Stimulated activated memory B cell treated with anti-CD40 and anti-IgM and Interleukin-4, amounts not matched to agents 10 μg/mL and 1 μg/mL and 100 μg/mL, for 72 hours (primary cell): ENCODE results near the gene SPATA2.

ENCODE experiments used
- ATAC-seq: fragments of 150-1000 bp; cut with Tn5 transposase; 2 replicates; pipeline ENCODE4 v1.10.0; 2021
- H3K27ac Mint-ChIP-seq: one replicate; pipeline ENCODE4 v1.8.0; 2022; ENCODE audit warnings: mild to moderate bottlenecking, mixed read lengths
- H3K27me3 Mint-ChIP-seq: one replicate; pipeline ENCODE4 v1.8.0; 2022; ENCODE audit warnings: mixed read lengths
- H3K36me3 Mint-ChIP-seq: one replicate; pipeline ENCODE4 v1.8.0; 2022; ENCODE audit warnings: mixed read lengths
- H3K4me1 Mint-ChIP-seq: one replicate; pipeline ENCODE4 v1.8.0; 2022; ENCODE audit warnings: mixed read lengths
- H3K4me3 Mint-ChIP-seq: one replicate; pipeline ENCODE4 v1.8.0; 2022; ENCODE audit warnings: mild to moderate bottlenecking, moderate library complexity, mixed read lengths
- H3K9me3 Mint-ChIP-seq: one replicate; pipeline ENCODE4 v1.8.0; 2022; ENCODE audit warnings: mixed read lengths

Gene SPATA2

GRCh38 chr20:49938173-49939163, 23.1 kb upstream of the SPATA2 start:
- ATAC-seq = no peak
- H3K4me1 Mint-ChIP-seq = peaks cover 65% of the 10 kb centered on the region
- H3K27ac Mint-ChIP-seq = peak overlapping the region; percentile 88
- H3K4me3 Mint-ChIP-seq = peak overlapping the region; percentile 98
- no peaks in the 10 kb centered on the region for H3K9me3 Mint-ChIP-seq
- peaks cover 24% of the 10 kb centered on the region for H3K36me3 Mint-ChIP-seq
- no peaks in the 10 kb centered on the region for H3K27me3 Mint-ChIP-seq

DNA sequence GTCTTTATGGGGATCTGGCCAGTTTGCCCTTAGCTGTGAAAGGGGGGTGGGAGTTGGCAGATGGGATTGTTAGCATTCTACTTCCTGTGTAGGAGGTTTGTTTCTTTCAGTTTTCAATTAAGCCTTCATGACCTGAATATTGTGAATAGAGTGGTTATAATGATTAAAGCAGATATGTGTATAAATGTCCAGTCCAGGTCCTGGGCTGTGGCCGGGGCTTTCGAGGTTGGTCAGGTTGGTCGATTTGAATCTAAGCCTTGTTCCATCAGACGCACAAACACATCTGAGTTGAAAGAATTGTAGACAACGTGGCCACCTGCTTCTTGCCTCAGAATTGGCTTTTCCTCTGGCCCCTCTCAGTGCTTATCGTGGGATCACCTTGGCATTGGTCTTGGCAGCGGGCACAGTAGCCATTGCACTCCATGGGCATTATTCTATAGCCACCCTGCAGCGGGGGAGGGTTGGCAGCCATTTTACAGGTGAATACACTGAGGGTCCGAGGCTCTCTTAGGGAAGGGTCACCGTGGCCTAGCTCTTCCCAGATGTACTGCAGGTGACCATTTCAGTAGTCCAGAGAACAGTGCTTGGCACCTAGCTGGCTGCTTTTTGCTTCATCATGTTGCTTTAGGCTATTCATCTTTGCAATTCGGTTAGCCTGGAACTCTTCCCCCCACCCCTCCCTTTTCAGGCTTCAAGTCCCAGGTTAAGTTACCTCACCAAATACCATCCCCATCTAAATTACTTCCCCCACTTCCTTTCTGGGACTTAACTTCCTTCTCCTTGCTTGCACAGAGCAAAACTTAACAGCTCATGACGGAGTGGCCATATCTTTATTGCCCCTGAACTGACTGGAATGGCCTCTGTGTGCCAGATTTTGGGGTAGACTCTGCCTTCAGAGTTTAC, 21.9 kb upstream of the SPATA2 start:
- Mint-ChIP-seq H3K9me3 (no peaks in the 10 kb centered on the region), H3K36me3 (peaks cover 18% of the 10 kb centered on the region)
- no peak for ATAC-seq

GRCh38 chr20:49936153-49937026, 21.1 kb upstream of the SPATA2 start, which contains the start of gene RNF114:
TSS of gene RNF114 (plus strand) at chr20:49936397. CDS start at chr20:49936413, 16 bp downstream.
- no peaks in the 10 kb centered on the region for H3K9me3 Mint-ChIP-seq
- H3K27me3 Mint-ChIP-seq = no peaks in the 10 kb centered on the region
- peaks cover 62% of the 10 kb centered on the region for H3K4me1 Mint-ChIP-seq
- peak within 1 kb of the TSS; percentile 98 for H3K4me3 Mint-ChIP-seq
- H3K27ac Mint-ChIP-seq = peak within 1 kb of the TSS; percentile 88
- peak; percentile 93 for ATAC-seq
- H3K36me3 Mint-ChIP-seq = peaks cover 15% of the 10 kb centered on the region

More for the DNA sequence above, 21.9 kb upstream of the SPATA2 start:
- Mint-ChIP-seq H3K27ac (peak overlapping the region; percentile 88), H3K27me3 (no peaks in the 10 kb centered on the region), H3K4me1 (peaks cover 65% of the 10 kb centered on the region), H3K4me3 (peak overlapping the region; percentile 98)

- peak; percentile 26 for ATAC-seq
- peak overlapping the region; percentile 98 for H3K4me3 Mint-ChIP-seq
- no peaks in the 10 kb centered on the region for H3K9me3 Mint-ChIP-seq
- peaks cover 9% of the 10 kb centered on the region for H3K36me3 Mint-ChIP-seq
- peak overlapping the region; percentile 88 for H3K27ac Mint-ChIP-seq
- no peaks in the 10 kb centered on the region for H3K27me3 Mint-ChIP-seq
- peaks cover 55% of the 10 kb centered on the region for H3K4me1 Mint-ChIP-seq
These were observed 20.4 kb upstream of the SPATA2 start for GRCh38 chr20:49935746-49936152.

- H3K4me3 Mint-ChIP-seq = no peak overlapping the region
- H3K27me3 Mint-ChIP-seq = no peaks in the 10 kb centered on the region
- peaks cover 15% of the 10 kb centered on the region for H3K4me1 Mint-ChIP-seq
- no peaks in the 10 kb centered on the region for H3K9me3 Mint-ChIP-seq
- no peak overlapping the region for H3K27ac Mint-ChIP-seq
- ATAC-seq = no peak
- no peaks in the 10 kb centered on the region for H3K36me3 Mint-ChIP-seq
These were observed 13.8 kb upstream of the SPATA2 start for GRCh38 chr20:49929142-49929494.

GRCh38 chr20:49928411-49929141, 13.2 kb upstream of the SPATA2 start:
- ATAC-seq = peak; percentile 78
- Mint-ChIP-seq H3K27me3 (no peaks in the 10 kb centered on the region), H3K4me3 (no peak overlapping the region), H3K27ac (no peak overlapping the region), H3K36me3 (no peaks in the 10 kb centered on the region), H3K4me1 (peaks cover 11% of the 10 kb centered on the region), H3K9me3 (no peaks in the 10 kb centered on the region)

- ATAC-seq = no peak
- Mint-ChIP-seq H3K27me3 (no peaks in the 10 kb centered on the region), H3K36me3 (no peaks in the 10 kb centered on the region), H3K27ac (no peak overlapping the region), H3K4me3 (no peak overlapping the region), H3K4me1 (peaks cover 11% of the 10 kb centered on the region), H3K9me3 (no peaks in the 10 kb centered on the region)
These were observed 10.6 kb upstream of the SPATA2 start for GRCh38 chr20:49925901-49926454.

DNA sequence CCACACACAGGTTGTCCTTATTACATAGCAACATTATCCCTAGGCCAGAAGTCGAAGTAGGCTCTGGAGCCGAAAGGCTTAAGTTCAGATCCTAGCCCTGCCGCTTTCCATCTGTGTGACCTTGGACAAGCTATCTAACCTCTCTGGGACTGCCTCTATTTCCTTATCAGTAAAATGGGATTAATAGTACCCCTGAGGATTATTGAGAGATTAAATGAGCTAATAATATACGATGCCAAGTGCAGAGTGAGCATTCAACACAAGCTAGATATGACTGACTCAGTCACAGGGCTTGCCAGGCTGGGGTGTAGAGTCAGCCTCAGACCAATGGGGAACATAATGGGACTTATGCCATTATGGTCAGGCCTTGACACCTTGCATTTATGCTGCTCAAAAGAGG, 8.9 kb upstream of the SPATA2 start:
- Mint-ChIP-seq H3K4me1 (peaks cover 11% of the 10 kb centered on the region), H3K9me3 (no peaks in the 10 kb centered on the region), H3K4me3 (no peak overlapping the region), H3K27ac (no peak overlapping the region), H3K36me3 (no peaks in the 10 kb centered on the region), H3K27me3 (no peaks in the 10 kb centered on the region)
- ATAC-seq = no peak

- Mint-ChIP-seq H3K27ac (no peak overlapping the region), H3K27me3 (no peaks in the 10 kb centered on the region), H3K36me3 (no peaks in the 10 kb centered on the region), H3K4me1 (peaks cover 19% of the 10 kb centered on the region), H3K4me3 (no peak overlapping the region), H3K9me3 (no peaks in the 10 kb centered on the region)
- ATAC-seq = no peak
These were observed 4.1 kb upstream of the SPATA2 start for GRCh38 chr20:49919461-49919860.

- no peak overlapping the region for H3K27ac Mint-ChIP-seq
- no peaks in the 10 kb centered on the region for H3K9me3 Mint-ChIP-seq
- H3K4me1 Mint-ChIP-seq = peaks cover 24% of the 10 kb centered on the region
- no peak overlapping the region for H3K4me3 Mint-ChIP-seq
- no peaks in the 10 kb centered on the region for H3K36me3 Mint-ChIP-seq
- H3K27me3 Mint-ChIP-seq = no peaks in the 10 kb centered on the region
- no peak for ATAC-seq
These were observed 3.7 kb upstream of the SPATA2 start for GRCh38 chr20:49919009-49919408.

GRCh38 chr20:49918446-49918845, 3.1 kb upstream of the SPATA2 start:
- H3K27me3 Mint-ChIP-seq = no peaks in the 10 kb centered on the region
- no peak for ATAC-seq
- H3K9me3 Mint-ChIP-seq = no peaks in the 10 kb centered on the region
- H3K36me3 Mint-ChIP-seq = no peaks in the 10 kb centered on the region
- no peak overlapping the region for H3K4me3 Mint-ChIP-seq
- H3K27ac Mint-ChIP-seq = no peak overlapping the region
- peaks cover 29% of the 10 kb centered on the region for H3K4me1 Mint-ChIP-seq

DNA sequence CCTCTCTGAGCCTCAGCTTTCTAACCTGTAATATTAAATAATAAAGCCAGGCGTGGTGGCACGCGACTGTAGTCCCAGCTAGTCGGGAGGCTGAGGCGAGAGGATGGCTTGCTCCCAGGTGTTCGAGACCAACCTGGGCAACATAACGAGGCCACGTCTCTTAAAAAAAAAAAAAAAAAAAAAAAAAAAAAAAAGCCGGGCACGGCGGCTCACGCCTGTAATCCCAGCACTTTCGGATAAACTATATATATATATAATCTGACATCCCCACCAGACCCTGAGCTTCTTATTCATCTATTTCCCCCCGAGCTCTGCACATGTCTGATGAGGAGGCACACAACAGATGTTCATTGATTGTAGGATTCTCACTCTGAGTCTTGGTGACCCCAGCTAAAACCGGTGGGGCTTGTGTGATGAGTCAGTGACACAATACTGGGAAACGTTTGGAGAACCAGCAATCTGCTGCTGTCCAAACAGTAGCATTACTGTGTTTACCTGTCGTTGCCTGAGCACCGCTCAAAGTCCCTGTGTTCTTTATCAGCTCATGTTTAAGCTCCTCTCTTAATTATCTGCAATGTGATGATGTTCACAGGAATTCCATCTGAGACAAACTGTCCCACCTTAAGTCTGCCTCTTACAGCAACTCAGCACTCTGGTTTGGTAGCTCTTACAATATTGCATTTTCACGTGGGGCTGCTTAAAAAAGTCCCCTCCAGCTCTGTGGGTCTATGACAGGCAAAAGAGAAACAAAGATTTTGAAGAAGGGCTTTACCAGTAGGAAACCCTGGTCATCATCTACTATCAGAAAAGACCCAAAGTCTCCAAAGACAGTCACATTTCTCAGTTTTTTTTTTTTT, 1.0 kb upstream of the SPATA2 start:
- peak; percentile 35 for ATAC-seq
- Mint-ChIP-seq H3K4me1 (peaks cover 41% of the 10 kb centered on the region), H3K4me3 (peak overlapping the region; percentile 93), H3K36me3 (no peaks in the 10 kb centered on the region), H3K27ac (peak overlapping the region; percentile 98), H3K27me3 (no peaks in the 10 kb centered on the region), H3K9me3 (no peaks in the 10 kb centered on the region)

DNA sequence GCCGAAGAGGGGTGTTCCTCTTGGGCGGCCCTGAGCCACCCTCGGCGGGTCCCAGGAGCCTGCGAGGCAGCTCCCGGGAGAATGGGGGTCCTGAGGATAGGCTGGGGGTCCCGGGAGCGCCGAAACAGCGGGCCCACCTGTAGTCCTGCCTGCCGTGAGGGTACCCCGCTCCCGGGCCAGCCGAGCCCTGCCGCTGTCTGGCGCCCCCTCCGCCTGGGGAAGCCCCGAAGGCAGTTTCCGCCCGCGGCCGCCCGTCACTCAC, 280 bp downstream of the SPATA2 start:
- H3K4me1 Mint-ChIP-seq = peaks cover 54% of the 10 kb centered on the region
- peak overlapping the region; percentile 98 for H3K27ac Mint-ChIP-seq
- H3K27me3 Mint-ChIP-seq = no peaks in the 10 kb centered on the region
- ATAC-seq = no peak
- peaks cover 2% of the 10 kb centered on the region for H3K36me3 Mint-ChIP-seq
- peak overlapping the region; percentile 93 for H3K4me3 Mint-ChIP-seq
- H3K9me3 Mint-ChIP-seq = no peaks in the 10 kb centered on the region
